Non-pigmented ciliary epithelial cell (primary cell): Measurements from ENCODE around the gene STPG4.
"Not testable (repeated sequence)": the region's sequence is repeated elsewhere in the genome, so short reads cannot be mapped to it uniquely, and the experiment has no call there.

Experiments used
- DNase-seq: peaks from one replicate; pipeline ENCODE4 v3.0.0-alpha.2; 2010; ENCODE audit warnings: low read depth

The STPG4 gene

DNA sequence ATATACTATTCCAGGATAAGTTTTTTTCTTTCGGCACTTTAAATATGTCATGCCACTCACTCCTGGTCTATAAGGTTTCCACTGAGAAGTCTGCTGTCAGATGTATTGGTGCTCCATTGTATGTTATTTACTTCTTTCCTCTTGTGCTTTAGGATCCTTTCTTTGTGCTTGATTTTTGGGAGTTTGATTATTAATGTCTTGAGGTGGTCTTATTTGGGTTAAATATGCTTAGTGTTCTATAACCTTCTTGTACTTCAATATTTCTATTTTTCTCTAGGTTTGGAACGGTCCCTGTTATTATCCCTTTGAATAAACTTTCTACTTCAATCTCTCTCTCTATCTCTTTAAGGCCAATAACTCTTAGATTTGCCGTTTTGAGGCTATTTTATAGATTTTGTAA, 28.3 kb downstream of the STPG4 start:
- DNase-seq = no peak

DNA sequence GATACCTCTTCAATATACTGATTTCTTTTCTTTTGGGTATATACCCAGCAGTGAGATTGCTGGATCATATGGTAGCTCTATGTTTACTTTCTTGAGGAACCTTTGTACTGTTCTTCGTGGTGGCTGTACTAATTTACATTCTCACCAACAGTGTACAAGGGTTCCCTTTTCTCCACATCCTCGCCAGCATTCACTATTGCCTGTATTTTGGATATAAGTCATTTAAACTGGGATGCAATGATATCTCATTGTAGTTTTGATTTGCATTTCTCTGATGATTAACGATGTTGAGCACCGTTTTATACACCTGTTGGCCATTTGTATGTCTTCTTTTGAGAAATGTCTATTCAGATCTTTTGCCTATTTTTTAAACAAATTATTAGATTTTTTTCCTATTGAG, 30.4 kb downstream of the STPG4 start:
- not testable (repeated sequence) for DNase-seq

DNA sequence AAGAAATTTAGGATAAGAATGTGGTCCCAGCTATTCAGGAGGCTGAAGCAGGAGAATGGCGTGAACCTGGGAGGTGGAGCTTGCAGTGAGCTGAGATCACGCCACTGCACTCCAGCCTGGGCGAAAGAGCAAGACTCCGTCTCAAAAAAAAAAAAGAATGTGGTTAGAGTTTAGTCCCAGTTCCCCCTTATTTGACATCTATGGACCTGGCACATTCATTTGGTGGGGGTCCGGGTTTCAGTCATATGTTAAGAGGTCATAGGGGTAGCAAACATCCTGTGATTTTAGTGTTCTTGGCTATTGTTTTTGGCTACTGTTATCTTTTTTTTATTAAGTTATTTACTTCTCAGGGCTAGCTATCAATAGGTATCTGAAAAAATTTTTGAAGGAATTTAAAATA, 34.7 kb downstream of the STPG4 start:
- not testable (repeated sequence) for DNase-seq

DNA sequence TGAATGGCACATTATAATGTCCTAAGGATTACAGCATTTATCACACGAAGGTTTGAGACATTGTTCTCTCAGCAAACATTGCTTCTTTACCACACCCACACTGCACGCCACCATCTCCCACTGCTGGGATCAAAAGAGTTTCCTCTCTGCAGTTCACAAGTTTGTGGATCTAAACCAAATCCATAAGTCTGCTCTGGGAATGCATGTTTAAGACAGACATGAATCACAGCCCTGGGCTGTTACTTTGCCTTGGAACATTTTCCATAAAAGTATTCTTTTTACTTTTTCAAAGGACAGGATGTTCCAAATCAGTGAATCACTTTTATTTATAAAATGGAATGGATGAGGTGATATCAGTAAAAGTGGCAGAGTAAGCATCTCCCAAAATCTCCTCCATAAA, 36.1 kb downstream of the STPG4 start:
- peak; percentile 59 for DNase-seq

DNA sequence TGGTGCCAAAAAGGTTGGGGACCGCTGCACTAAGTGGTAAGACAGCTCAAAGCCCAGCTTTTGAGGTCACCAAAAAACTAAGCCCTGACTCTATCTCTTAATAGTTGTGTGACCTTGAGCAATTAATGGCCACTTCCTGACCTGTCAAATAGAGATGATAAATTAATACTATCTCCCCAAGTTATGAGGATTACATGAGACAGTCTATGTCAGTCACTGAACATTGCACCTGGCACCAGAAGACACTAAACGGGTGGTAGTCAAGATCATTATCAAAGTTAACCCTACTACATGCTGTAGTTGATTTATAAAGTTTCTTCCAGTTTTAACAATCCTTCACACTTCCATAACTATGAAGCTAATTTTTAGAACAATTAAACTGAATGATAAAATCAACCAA, 36.5 kb downstream of the STPG4 start:
- no peak for DNase-seq

DNA sequence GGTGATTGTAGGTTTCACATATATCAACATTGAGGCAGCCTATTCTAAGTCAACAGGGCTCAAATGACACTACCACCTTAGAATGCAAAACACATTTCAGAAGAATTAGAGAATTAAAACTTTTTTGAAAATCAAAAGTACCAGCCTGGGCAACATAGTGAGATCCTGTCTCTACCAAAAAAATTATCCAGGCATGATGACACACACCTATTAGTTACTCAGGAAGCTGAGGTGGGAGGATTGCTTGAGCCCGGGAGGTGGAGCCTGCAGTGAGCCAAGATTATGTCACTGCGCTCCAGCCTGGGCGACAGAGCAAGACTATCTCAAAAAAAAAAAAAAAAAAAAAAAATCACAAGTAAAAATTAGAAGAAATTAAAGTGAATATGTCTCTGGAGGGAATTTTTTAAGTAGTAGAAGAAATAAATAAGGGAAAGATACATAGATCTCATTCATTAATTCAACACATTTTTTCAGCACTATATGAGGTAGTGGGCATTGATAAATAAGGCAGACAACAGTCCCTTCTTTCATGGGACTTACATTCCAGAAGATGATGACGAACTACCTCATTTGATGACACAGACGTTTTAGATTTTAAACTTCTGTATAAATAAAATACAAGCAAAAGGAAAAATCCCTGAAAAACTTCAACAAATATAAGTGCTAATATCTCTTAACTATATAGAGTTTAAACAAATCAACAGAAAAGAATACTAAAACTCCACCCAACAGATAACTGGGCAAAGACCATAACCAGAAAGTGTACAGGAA, 42.3 kb downstream of the STPG4 start:
- DNase-seq = no peak

DNA sequence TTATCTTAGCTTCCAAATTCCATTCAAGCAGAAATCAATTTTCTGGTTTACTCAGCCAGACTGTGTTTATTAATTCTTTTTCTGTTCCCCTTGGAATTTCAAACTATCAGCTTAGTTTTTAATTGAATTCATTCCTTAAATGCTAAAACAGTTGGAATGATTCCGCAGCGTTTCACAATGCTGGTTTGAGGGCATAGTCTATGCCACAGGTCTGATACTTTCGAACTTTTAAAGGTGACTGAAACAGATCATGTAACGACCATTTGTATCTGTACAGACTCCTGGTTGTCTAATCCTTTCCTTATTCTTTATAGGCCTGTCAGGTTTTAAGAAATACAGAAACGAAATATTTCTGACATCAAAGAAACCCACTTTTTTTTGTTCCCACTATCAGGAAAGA, 45.4 kb downstream of the STPG4 start:
- DNase-seq = no peak

DNA sequence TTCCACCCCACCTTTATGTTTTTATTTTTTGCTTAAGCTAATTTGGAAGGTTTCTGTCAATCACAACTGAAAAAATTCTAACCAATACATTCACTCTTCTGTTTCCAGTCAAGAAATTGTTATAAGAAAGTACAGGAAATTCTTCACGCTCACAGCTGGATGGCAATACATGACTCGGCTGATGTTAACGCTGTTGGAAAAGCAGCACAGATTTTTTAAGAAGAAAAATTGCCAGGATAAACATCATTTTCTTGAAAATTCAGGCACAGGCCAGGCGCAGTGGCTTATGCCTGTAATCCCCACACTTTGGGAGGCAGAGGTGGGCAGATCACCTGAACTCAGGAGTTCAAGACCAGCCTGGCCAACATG, 46.1 kb downstream of the STPG4 start:
- DNase-seq = no peak

DNA sequence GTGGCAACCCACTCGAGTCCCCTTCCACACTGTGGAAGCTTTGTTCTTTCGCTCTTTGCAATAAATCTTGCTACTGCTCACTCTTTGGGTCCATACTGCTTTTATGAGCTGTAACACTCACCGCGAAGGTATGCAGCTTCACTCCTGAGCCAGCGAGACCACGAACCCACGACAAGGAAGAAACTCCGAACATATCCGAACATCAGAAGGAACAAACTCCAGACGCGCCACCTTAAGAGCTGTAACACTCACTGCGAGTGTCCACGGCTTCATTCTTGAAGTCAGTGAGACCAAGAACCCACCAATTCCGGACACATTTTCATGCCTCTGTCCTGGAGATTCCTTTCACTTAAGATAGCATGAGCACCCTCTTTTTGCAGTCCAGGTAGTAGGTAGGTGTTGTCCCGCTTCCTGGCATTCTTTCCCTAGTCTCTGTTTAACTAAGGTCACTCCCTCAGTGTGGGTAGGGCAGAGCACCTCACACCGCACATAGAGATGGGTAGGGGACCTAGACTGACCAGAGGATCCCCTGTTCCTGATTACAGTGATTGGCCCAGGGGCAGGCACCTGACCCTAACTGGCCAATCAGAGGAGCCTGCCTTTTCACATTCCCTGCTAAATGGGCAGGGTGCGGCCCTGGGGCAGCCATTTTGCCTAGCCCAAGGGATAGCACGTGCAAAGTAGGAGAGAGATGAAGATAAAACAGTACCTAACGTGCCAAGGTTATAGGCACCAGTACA, 46.7 kb downstream of the STPG4 start:
- not testable (repeated sequence) for DNase-seq

DNA sequence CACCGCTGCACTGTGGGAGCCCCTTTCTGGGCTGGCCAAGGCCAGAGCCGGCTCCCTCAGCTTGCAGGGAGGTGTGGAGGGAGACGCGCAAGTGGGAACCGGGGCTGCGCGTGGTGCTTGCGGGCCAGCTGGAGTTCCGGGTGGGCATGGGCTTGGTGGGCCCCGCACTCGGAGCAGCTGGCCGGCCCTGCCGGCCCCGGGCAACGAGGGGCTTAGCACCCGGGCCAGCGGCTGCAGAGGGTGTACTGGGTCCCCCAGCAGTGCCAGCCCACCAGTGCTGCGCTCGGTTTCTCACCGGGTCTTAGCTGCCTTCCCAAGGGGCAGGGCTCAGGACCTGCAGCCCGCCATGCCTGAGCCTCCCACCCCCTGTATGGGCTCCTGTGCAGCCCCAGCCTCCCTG, 47.9 kb downstream of the STPG4 start:
- DNase-seq = not testable (repeated sequence)

DNA sequence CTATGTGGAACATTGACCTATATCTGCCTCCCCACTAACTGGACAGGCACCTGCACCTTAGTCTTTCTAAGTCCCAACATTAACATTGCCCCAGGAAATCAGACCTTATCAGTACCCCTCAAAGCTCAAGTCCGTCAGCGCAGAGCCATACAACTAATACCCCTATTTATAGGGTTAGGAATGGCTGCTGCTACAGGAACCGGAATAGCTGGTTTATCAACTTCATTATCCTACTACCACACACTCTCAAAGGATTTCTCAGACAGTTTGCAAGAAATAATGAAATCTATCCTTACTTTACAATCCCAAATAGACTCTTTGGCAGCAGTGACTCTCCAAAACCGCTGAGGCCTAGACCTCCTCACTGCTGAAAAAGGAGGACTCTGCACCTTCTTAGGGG, 48.9 kb downstream of the STPG4 start:
- DNase-seq = not testable (repeated sequence)

DNA sequence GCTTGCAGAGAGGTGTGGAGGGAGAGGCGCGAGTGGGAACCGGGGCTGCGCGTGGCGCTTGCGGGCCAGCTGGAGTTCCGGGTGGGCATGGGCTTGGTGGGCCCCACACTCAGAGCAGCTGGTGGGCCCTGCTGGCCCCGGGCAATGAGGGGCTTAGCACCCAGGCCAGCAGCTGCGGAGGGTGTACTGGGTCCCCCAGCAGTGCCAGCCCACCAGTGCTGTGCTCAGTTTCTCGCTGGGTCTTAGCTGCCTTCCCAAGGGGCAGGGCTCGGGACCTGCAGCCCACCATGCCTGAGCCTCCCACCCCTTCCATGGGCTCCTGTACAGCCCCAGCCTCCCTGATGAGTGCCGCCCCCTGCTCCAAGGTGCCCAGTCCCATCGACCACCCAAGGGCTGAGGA, 55.4 kb downstream of the STPG4 start:
- DNase-seq = not testable (repeated sequence)

DNA sequence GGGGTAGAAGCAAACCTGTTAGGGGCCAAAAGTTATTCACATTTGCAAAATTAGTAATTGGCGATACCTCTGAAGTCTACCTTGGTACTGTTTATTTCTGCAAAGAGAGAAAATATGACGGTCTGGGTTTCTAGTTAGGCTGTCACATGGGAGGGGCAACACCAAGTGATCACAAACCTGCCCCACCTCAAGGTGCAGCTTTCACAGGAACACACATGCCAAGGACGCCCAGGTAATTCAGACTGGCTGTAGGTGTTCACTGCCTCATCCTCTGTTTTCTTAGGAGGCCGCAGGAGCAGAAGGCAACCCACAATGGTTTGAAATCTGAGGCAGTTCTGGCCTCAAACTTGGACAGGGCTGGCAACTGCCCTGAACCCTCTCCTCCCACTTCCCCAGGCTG, 56.2 kb downstream of the STPG4 start:
- DNase-seq = no peak

DNA sequence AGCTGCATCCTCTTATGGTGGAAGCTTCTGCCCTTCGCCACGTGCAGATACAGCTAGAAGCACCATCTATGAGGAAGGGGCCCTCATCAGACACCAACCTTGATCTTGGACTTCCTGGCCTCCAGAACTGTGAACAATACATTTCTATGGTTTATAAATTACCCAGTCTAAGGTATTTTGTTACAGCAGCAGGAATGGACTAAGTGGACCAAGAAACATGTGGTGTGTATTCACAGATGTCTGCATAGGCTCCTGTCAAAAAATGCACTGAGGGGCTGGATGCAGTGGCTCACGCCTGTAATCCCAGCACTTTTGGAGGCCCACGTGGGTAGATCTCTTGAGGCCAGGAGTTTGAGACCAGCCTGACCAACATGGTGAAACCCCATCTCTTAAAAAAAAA, 57.5 kb downstream of the STPG4 start:
- no peak for DNase-seq

DNA sequence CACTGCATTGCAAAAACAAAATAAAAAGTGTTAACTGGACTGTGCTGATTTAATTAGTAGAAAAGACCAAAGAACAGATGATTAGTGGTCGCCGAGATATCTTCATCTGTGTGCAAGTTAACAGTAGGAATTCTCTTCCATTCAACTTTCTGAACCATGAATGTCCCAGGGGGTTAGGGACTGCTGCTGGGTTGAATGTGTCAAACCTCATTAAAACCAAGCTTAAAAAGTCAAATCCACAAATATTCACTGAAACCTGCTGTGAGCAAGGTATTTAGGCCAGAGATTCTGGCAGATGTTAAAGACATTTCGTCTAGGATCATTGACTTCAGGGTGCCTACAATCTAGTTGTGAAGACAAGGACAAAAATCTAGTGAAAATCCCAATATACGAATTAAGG, 58.7 kb downstream of the STPG4 start:
- no peak for DNase-seq

DNA sequence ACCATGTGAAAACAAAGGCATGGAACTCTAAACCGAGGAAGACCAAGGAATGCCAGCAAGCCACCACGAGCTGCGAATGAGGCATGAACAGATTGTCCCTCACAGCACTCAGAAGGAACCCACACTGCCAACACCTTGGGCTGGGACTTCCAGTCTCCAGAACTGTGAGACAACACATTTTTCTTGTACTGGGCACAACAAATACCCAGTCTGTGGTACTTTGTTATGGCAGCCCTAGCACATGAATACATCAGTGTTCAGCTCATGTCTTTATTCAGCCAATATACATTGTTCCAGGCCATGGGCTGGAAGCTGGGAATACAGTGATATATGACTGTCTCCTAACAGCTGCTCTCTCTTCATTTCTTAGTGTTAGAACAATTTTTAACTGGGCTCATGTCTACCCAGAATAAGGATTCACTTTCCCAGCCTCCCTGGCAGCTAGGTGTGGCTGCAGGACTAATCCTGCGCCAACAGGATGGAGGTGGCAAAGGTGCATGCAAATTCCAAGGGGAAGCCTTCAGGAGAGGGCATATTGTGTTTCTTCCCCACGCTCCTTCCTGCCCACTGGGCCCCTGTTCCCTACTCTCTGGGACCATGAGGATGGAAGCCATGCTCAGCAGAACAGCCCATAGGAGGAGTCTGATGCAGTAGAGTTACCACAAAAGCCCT, 59.6 kb downstream of the STPG4 start:
- DNase-seq = no peak

DNA sequence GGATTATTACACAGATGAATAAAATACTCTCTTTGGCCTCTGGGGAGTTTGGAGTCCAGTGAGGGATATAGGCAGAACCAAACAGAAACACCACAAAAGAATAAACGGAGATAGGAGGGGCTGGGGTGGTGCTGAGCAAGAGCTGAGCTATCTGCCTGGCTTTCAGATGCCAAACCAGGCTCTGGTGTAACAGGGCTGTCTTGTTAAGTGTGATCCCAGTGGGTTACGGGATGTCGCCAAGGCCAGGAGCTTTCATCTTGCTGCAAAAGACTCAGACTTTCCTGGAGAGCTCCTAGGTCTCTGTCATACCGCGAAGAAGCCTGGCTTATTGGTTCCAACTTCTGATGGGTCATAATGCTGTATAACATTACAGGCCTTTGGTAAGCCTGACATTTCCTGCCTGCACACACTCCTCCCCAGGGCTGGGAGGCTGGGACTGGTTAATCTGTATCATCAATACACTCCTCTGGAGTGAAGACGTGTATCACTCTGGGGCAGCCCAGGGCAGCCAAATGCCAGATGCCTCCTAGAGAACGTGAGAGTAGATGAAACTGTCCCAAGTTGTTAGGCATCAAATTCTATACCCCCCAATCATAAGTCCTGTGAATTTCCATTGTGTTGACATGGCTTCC, 60.5 kb downstream of the STPG4 start:
- DNase-seq = no peak

DNA sequence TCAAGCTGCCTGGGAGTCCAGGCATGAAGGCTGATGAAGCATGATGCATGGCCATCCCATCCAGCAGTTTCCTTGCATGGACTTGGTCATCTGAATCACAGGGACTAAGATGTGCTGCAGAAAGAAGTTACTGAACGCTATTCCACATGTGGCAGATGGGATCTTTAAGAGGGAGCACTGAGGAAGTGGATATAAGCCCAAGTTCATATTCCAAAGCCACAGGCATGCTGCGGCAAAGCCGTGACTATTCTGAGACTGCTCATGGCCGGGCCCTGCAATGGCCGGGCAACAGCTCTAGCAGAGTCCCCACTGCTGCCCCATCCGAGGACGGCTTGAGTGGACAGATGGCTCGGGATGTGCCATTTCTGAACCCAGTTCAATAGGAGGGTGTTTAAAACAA, 61.5 kb downstream of the STPG4 start:
- DNase-seq = no peak

DNA sequence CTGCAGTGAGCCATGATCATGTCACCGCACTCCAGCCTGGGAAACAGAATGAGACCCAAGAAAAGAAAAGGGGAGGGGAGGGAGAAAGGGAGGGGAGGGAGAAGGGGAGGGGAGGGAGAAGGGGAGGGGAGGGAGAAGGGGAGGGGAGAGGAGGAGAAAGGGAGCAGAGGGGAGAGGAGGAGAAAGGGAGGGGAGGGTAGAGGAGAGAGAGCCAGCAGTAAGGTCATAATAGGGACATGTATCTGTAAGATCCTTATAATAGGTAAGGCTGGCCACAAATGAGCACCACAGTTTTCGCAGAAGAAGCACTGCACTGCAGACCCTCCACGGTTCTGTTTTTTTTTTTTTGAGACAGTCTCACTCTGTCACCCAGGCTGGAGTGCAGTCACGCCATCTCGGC, 62.6 kb downstream of the STPG4 start:
- no peak for DNase-seq

DNA sequence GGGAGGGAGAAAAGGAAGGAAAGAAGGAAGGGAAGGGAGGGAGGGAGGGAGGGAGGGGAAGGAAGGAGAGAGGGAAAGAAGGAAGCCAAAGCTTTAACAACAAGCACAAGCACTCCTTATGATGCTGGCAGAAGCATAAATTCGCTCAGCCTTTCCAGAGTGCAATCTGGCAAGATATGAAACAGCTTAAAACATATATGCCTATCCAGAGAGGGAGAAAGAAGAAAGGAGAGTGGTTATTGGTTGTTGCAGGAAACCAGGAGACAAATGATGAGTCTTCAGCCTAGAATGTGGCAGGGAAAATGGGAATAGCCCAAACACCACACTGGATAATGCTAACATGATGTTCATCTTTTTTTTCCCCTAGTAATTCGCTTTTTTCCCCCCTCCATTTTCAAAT, 64.0 kb downstream of the STPG4 start:
- DNase-seq = no peak

DNA sequence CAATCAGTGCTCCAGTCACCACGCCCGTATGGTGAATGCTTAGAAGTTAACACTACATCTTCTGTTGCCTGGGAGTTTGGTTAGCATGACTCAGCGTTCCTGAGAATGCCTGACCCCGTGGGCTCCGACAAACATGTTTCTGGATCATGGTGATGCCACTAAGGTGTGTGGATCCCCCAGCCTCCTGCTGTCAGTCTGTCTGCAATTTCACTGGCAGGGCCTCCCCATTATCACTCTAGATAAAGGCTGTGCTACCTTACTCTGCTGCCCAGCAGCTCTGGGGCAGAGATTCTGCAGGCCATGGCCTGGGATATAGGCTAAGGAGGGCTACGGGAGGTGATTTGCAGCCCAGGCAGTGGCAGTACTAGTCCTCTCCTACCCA, 66.0 kb downstream of the STPG4 start:
- DNase-seq = no peak

DNA sequence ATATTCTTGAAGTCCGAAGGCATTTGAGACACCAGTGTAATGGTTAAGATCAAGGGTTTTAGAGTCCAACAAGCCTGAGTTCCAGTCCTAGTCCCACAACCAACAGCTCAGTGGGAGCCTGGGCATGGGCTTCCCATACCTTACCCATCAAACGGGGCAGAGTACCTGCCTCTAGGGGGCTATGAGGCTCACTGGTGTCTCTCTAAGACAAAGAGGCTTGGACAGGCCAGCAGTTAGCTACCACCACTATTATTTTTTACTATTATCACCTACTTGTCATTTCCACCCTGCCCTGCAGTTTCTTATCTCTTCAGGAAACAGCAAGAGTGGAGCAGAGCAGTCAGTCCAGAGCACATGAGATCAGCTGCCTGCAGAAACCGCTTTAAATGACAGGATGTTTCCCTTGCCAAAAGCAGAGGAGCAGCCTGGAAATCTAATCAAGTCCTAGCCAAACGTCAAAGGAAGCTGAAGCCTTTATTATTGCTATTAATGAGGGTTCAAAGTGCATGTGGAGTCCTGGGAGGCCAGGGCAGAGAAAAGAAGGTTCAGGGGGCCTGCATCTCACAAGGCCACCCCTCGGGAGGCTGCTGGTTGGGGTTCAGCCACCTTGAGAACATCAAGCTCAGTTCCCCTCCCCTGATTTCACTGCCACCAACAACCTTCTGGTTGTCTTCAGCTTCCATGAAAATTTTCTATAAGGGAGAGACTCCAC, 66.6 kb downstream of the STPG4 start:
- no peak for DNase-seq
